Heart right ventricle (tissue), 16 donors: Measurements from ENCODE around the gene USP6NL. TPM values are rescaled to one million over a fixed set of nuclear protein-coding genes. Genes with fewer than 3 reads are reported as not detected.

Experiments used
- ATAC-seq, 8 donors: fragments of 200-7000 bp; cut with Tn5 transposase; one replicate each; pipeline ENCODE4 v1.9.1; 2020; ENCODE audit warnings: mild to moderate bottlenecking in 8 of 8, moderate library complexity in 8 of 8, moderate number of reproducible peaks in 1 of 8
- DNase-seq, 2 donors: peaks; one replicate each; pipeline ENCODE4 v3.0.0-alpha.2; 2020
- H3K27ac ChIP-seq, 10 donors: fragments of 200-600 bp; sonication (generic) in 2 of 10; one replicate each; pipeline versions ENCODE4 v1.5.0 to v1.8.0; 2020 to 2022; ENCODE audit warnings: mild to moderate bottlenecking in 3 of 10
- H3K27me3 ChIP-seq, 7 donors: fragments of 200-600 bp; one replicate each; pipeline ENCODE4 v1.8.0; 2021 to 2022; ENCODE audit warnings: mild to moderate bottlenecking in 2 of 7
- H3K36me3 ChIP-seq, 9 donors: fragments of 200-600 bp; sonication (generic) in 1 of 9; one replicate each; pipeline versions ENCODE4 v1.5.0 to v1.8.0; 2020 to 2022; ENCODE audit warnings: mild to moderate bottlenecking in 2 of 9
- H3K4me1 ChIP-seq, 9 donors: fragments of 200-600 bp; sonication (generic) in 1 of 9; one replicate each; pipeline versions ENCODE4 v1.5.0 to v1.8.0; 2020 to 2022; ENCODE audit warnings: mild to moderate bottlenecking in 4 of 9
- H3K4me3 ChIP-seq, 10 donors: fragments of 200-600 bp; sonication (generic) in 2 of 10; one replicate each; pipeline versions ENCODE4 v1.5.0 to v1.8.0; 2020 to 2022; ENCODE audit warnings: mild to moderate bottlenecking in 7 of 10, moderate library complexity in 2 of 10
- H3K9me3 ChIP-seq, 11 donors: fragments of 200-600 bp in 10 of 11; sonication (generic) in 2 of 11; one replicate each; pipeline versions ENCODE4 v1.5.0 to v1.8.0; 2013 to 2022; ENCODE audit warnings: mild to moderate bottlenecking in 2 of 11, control low read depth in 1 of 11, moderate library complexity in 1 of 11
- WGBS, 2 donors: extraction: QIAGEN DNeasy Blood & Tissue Kit; methylation state at CpG; one replicate each; pipeline ENCODE4 v1.1.7; 2013; ENCODE audit warnings: inconsistent platforms in 1 of 2; 5-methylcytosine and 5-hydroxymethylcytosine counted together
- intact Hi-C, 10 donors: fragments of 100-400 bp; cut with DNase I; formaldehyde crosslinking; loops; one replicate each; pipeline versions ENCODE4 v1.11.1 to v1.14.2; 2022
- polyA plus RNA-seq, 2 donors: library from polyadenylated mRNA; stranded (reverse); fragments of 200-250 nt; gene quantifications; one replicate each; pipeline ENCODE4 v1.2.3, GENCODE V29; 2013
- total RNA-seq, 10 donors: library from RNA; stranded (reverse); fragmentation: NEBNext Ultra II Directional in 3 of 10; extraction: Animal tissue kit (Norgen Biotek cat#: 25700) in 3 of 10; gene quantifications; one replicate each; pipeline versions ENCODE4 v1.2.1 to v1.2.4, GENCODE V29; 2021 to 2023
- TF ChIP-seq, protein P1 (sequence below), 9 donors: fragments of 200-600 bp; sonication (generic) in 2 of 9; IDR thresholded peaks; one replicate each; pipeline versions ENCODE4 v1.5.0 to v1.8.0; 2021 to 2022; ENCODE audit warnings: antibody characterized with exemption in 9 of 9, mild to moderate bottlenecking in 5 of 9, moderate library complexity in 1 of 9
- donor health status: Arrhythmogenic right ventricular cardiomyopathy.
- donor health status: ischemic (EF 13 %, LVEDD 7.1; RV severe dilation, severe dysfunction).
- donor health status: healthy with polysubstance abuse.
- donor health status: DM: no; HTN: yes; CAD: no.
- donor health status: DM: no; HTN: no; CAD: no.
- donor health status: ischemic (EF 25% LVEDD 6.9; RV normal size, moderate dysfunction).
- donor health status: ischemic (EF 25% LVEDD 5.7; RV mildly dilated, moderate dysfunction).
- donor health status: healthy.
- donor health status: DM: yes; HTN: yes; CAD: no.
- donor health status: Ischemic cardiomyopathy.
- donor health status: ischemic (EF 35%, LVEDD 5.7; RV mildly dilated, moderate dysfunction).
- donor health status: nonischemic (EF 11% LVEDD 7.7; RV severe dilation, severe dysfunction).
- donor health status: DM: yes; HTN: yes; CAD: no.
- donor health status: PGD.
- donor health status: ischemic (EF 29% LVEDD 5.4; RV normal size, mild dysfunction).
- donor health status: nonischemic (EF 23%, LVEDD 6.1; RV moderate dilation, normal function).

Gene USP6NL
- total and polyA plus RNA-seq, 12 donors, result 1.8 to 11.1 (median 8.2) TPM

DNA sequence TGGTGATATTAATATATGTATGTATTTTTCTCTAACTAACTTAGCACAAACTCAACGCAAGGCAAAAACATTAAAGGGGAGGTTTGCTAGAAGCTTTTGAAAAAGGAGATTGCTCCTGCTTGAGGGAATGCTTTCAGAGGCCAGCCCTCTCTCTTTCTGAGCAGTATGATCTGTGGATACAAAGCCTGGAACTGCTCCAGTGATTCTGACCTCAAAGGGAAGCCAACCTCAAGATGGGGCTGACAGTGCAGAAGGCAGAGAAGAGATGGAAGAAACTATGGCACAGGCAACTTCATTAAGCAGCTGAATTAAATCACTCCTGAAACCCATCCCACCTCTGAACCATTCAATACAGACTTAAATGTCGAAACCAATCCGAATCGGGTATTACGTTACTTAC, 102.4 kb downstream of the USP6NL start:
- Histone ChIP-seq H3K4me1 (peaks cover 0 to 6% (median 0%) of the 10 kb centered on the region in 9 donors), H3K4me3 (no peak overlapping the region), H3K36me3 (peaks cover 0 to 12% (median 0%) of the 10 kb centered on the region in 9 donors), H3K9me3 (no peaks in the 10 kb centered on the region), H3K27ac (no peak overlapping the region), H3K27me3 (no peaks in the 10 kb centered on the region)
- intact Hi-C loops, result no loop called here
- TF ChIP-seq, protein P1, sequence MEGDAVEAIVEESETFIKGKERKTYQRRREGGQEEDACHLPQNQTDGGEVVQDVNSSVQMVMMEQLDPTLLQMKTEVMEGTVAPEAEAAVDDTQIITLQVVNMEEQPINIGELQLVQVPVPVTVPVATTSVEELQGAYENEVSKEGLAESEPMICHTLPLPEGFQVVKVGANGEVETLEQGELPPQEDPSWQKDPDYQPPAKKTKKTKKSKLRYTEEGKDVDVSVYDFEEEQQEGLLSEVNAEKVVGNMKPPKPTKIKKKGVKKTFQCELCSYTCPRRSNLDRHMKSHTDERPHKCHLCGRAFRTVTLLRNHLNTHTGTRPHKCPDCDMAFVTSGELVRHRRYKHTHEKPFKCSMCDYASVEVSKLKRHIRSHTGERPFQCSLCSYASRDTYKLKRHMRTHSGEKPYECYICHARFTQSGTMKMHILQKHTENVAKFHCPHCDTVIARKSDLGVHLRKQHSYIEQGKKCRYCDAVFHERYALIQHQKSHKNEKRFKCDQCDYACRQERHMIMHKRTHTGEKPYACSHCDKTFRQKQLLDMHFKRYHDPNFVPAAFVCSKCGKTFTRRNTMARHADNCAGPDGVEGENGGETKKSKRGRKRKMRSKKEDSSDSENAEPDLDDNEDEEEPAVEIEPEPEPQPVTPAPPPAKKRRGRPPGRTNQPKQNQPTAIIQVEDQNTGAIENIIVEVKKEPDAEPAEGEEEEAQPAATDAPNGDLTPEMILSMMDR (IDR thresholded peaks at IDR 0.05), result no peak
- no peak for DNase-seq
- ATAC-seq, result no peak
- WGBS, 2 donors, result 98% methylated on average over 5 of the region's 5 CpGs

DNA sequence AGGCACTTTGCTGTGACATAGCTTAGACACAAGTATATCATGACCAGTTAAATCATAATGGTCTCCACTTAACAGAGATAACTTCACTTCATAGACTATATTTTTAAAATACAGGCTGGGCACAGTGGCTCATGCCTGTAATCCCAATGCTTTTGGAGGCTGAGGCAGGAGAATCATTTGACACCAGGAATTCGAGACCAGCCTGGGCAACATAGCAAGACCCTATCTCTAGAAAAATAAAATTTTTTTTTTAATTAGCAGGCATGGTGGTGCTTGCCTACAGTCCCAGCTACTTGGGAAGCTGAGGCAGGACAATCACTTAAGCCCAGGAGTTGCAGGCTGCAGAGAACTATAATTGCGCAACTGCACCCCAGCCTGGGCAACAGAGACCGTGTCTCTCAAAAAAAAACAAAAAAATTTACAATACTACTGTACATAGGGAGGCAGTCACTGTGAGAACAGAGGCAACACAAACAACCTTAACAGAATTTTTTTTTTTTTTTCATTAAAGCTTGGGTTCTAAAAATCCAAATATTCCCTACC, 105.1 kb downstream of the USP6NL start:
- no peak overlapping the region for H3K4me3 ChIP-seq
- H3K36me3 ChIP-seq, result peaks cover 0 to 12% (median 0%) of the 10 kb centered on the region in 9 donors
- H3K4me1 ChIP-seq, result peaks cover 0 to 6% (median 0%) of the 10 kb centered on the region in 9 donors
- no peak for ATAC-seq
- intact Hi-C loops, result no loop called here
- TF ChIP-seq, protein P1 (IDR thresholded peaks at IDR 0.05), result no peak
- H3K9me3 ChIP-seq, result no peaks in the 10 kb centered on the region
- no peak for DNase-seq
- WGBS, 2 donors, result 89 to 92% methylated on average over 3 of the region's 3 CpGs
- H3K27ac ChIP-seq, result no peak overlapping the region
- H3K27me3 ChIP-seq, result no peaks in the 10 kb centered on the region

DNA sequence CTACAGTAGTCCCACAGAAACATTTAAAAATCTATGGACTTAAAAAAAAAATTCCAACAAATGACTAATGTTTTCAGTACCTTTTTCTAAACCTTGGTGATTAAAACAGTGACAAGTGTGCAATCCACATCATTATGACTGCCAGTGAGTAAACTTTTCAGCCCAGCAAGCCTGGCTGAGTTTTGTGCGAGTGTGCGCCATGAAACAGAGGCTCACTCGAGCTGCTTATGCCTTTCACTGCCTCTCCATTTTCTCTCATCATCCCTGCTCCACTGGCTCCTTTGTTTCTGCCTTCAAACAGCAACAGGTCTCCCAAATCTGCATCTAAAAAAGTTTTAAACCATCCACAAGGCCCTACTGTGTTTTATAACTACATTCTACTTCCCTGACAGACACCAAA, 105.8 kb downstream of the USP6NL start:
- WGBS, 2 donors, result 91 to 93% methylated on average over 3 of the region's 3 CpGs
- ATAC-seq (no peak), DNase-seq (no peak)
- intact Hi-C loops, result no loop called here
- peaks cover 0 to 18% (median 0%) of the 10 kb centered on the region in 9 donors for H3K36me3 ChIP-seq
- H3K27me3 ChIP-seq, result no peaks in the 10 kb centered on the region
- TF ChIP-seq, protein P1 (IDR thresholded peaks at IDR 0.05), result no peak
- H3K4me1 ChIP-seq, result peaks cover 0 to 2% (median 0%) of the 10 kb centered on the region in 9 donors
- no peak overlapping the region for H3K4me3 ChIP-seq
- no peak overlapping the region for H3K27ac ChIP-seq
- no peaks in the 10 kb centered on the region for H3K9me3 ChIP-seq

DNA sequence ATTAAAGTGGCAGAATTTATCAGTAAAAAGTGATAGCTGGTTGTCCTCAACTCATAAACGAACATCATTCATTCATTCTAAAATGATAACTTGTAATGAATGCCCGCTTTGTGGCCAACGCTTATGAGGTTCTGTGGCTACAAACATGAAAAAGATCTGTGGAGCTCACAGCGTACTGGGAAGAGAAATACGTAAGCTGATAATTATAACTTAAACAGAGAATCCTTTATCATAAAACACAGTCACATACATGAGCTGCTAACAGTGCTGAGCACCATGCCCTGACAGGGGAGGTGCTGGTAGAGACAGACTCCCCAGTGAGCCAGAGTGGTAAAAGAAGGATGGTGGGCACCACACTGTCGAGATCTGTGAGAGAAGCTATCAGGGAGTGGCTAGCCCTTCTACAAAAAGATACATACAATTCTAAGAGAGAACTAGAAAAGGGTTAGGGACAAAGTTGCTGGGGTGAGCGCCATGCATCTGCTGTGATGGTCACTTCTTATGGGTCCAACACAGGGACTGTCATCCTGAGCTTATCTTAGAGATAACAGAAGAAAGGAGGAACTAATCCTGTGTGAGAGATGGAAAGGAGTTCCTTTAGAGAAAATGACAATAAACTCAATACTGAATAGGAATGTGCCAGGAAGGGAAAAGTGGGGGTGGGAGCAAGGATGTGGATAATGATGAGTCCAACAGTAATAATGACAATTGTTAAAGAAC, 106.7 kb downstream of the USP6NL start:
- no peaks in the 10 kb centered on the region for H3K9me3 ChIP-seq
- WGBS, 2 donors, result 89 to 90% methylated on average over 7 of the region's 7 CpGs
- H3K27ac ChIP-seq, result no peak overlapping the region

More for the DNA sequence above, 106.7 kb downstream of the USP6NL start:
- ATAC-seq (no peak), DNase-seq (no peak)
- intact Hi-C loops, result no loop called here
- Histone ChIP-seq H3K4me1 (peaks cover 0 to under 1% (median 0%) of the 10 kb centered on the region in 9 donors), H3K4me3 (no peak overlapping the region), H3K27me3 (no peaks in the 10 kb centered on the region), H3K36me3 (peaks cover 0 to 23% (median 0%) of the 10 kb centered on the region in 9 donors)
- TF ChIP-seq, protein P1 (IDR thresholded peaks at IDR 0.05), result no peak
